Measurements from ENCODE around the gene PKD1L1.

PKD1L1 gene

DNA sequence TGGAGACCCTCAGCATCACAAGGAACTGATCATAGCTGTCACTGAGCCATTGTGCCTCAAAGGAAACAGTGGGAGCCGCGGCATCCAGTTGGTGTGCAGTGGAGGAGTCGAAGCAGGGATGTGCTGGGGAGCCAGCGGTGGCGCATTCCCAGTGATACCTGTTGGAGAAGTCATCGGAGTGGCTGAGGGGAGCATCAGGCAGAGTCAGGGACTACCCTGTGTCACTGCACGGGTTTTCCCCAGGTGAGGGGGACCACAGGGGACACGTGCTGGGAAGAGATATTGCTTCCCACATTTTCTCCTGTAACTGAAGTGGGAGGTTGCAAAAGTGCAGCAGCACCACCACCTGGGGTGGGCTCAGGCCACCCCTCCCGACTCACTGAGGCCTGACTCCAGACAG lies 57.7 kb downstream of the PKD1L1 start:
- H3K4me3 Mint-ChIP-seq = no peak overlapping the region
- no peaks in the 10 kb centered on the region for H3K4me1 Mint-ChIP-seq
- H3K36me3 Mint-ChIP-seq = no peaks in the 10 kb centered on the region
- H3K9me3 Mint-ChIP-seq = no peaks in the 10 kb centered on the region
- H3K27me3 Mint-ChIP-seq = peaks cover 8% of the 10 kb centered on the region
- H3K27ac Mint-ChIP-seq = no peak overlapping the region
- DNase-seq (ENCODE audit: low spot score in 2 of 2) (no peak), ATAC-seq (ENCODE audit: low read depth) (no peak)

DNA sequence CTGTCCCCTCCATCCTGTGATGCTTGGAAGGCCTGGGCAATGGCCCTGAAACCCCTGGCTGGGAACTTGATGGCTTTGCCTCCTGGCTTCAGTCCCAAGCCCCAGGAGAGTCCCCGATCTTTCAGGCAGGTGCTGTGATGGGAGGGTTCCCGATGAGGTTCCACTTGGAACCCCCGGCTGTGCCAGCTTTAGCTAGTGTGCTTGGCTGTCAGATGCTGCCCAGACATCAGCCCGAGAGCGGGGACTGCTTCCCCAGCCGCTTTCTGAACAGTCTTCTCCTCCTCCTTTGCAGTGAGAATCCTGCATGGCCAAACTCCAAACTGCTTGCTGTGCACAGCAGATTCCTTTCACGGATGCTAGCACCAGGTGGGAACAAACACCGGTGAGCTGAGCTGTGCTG lies 58.1 kb downstream of the PKD1L1 start:
- H3K27me3 Mint-ChIP-seq = peaks cover 8% of the 10 kb centered on the region
- ATAC-seq (ENCODE audit: low read depth) = no peak
- H3K27ac Mint-ChIP-seq = no peak overlapping the region
- no peak overlapping the region for H3K4me3 Mint-ChIP-seq
- no peaks in the 10 kb centered on the region for H3K36me3 Mint-ChIP-seq
- no peak for DNase-seq (ENCODE audit: low spot score in 2 of 2)
- no peaks in the 10 kb centered on the region for H3K9me3 Mint-ChIP-seq
- H3K4me1 Mint-ChIP-seq = no peaks in the 10 kb centered on the region

DNA sequence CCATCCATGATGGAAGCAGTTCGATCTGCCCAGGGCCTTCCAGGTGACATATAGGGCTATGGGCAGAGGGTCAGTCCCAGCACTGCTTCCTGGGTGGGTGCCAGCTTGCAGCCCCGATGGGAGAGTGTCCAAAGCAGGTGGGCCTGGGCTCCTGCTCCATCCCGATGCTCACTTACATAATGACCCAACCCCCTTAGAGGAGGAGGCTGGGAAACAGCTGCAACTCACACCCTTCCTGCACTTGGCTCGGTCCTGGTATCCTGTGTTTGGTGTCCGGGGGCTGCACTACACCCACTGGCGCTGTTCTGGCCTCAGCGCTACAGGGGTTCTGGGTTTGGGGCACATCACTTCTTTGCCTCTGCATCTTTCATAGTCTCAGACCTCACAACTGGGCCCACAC lies 58.5 kb downstream of the PKD1L1 start:
- no peak for ATAC-seq (ENCODE audit: low read depth)
- no peaks in the 10 kb centered on the region for H3K4me1 Mint-ChIP-seq
- no peaks in the 10 kb centered on the region for H3K36me3 Mint-ChIP-seq
- no peaks in the 10 kb centered on the region for H3K9me3 Mint-ChIP-seq
- no peak overlapping the region for H3K4me3 Mint-ChIP-seq
- peaks cover 8% of the 10 kb centered on the region for H3K27me3 Mint-ChIP-seq
- H3K27ac Mint-ChIP-seq = no peak overlapping the region
- no peak for DNase-seq (ENCODE audit: low spot score in 2 of 2)

DNA sequence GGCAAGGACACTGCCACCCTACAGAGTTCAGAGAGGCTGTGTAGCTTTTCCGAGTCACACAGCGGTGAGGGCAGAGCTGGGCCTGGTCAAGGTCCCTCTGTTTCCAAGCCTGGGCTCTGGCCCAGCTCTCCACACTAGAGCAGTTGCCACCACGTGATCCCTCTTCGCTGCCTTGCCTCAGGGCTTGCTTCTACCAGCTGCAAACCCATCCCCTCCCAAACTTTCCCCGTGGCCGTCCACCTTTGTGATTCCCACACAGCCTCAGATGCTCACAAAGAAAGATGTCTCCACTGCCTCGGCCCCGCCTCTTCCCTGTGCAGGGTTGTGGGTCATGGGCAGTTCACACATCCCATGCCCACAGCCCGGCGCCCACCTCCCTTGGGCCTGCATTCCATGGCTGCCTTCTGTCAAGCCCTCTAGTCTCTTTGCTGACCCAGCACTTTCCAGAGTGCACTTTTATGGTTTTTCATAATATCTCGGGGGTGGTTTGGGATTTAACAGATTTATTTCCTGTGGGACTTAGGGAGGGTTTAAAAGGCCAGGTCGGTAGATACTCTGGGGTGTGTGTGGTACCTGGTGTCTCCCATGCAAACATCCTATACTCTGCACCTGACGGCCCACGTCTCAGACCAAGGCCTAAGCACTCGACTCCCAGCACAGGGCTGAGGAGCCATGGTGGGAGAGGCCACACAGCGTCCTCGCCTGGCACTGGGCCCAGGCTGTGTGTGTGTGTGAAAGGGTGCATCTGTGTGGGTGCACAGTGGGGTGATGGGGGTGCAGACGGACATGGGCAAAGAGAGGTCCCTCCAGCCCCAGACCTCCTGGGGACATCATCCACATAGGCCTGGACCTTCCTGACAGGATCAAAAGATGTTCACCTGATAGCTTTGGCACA lies 59.6 kb downstream of the PKD1L1 start:
- peaks cover 8% of the 10 kb centered on the region for H3K27me3 Mint-ChIP-seq
- no peak for DNase-seq (ENCODE audit: low spot score in 2 of 2)
- no peak for ATAC-seq (ENCODE audit: low read depth)
- no peaks in the 10 kb centered on the region for H3K9me3 Mint-ChIP-seq
- no peaks in the 10 kb centered on the region for H3K4me1 Mint-ChIP-seq
- no peaks in the 10 kb centered on the region for H3K36me3 Mint-ChIP-seq
- H3K27ac Mint-ChIP-seq = no peak overlapping the region
- H3K4me3 Mint-ChIP-seq = no peak overlapping the region

DNA sequence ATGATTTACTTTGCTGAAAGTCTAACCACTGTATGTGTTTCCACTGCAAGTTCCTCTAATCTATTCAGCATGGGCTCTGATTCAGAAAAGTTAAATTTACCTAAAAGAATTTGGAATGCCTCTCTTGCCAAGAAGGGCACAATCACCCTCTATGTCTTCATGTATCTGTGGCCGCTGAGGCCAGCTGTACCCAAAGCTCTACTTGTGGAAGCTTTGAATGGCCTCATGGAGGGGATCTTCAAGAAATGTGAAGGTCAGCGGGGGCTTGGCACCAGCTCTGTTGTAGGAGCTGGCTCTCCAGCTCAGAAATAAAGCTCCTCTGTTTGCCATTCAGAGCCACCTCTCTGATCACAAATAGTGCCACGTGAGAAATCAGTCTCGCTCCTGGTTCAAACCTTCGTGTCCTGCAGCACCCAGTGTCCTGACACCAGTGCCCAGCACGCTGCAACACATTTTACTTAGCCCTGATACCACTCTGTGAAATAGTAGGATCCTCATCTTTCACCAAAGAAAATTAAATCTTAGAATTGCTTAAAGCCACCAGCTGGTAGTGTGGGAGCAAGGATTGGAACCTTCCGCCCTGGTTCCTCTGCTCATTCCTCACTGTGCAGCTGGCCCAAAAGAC lies 61.1 kb downstream of the PKD1L1 start:
- no peak overlapping the region for H3K4me3 Mint-ChIP-seq
- no peaks in the 10 kb centered on the region for H3K4me1 Mint-ChIP-seq
- no peak for ATAC-seq (ENCODE audit: low read depth)
- DNase-seq (ENCODE audit: low spot score in 2 of 2) = no peak
- H3K36me3 Mint-ChIP-seq = no peaks in the 10 kb centered on the region
- H3K27me3 Mint-ChIP-seq = peaks cover 6% of the 10 kb centered on the region
- no peak overlapping the region for H3K27ac Mint-ChIP-seq
- H3K9me3 Mint-ChIP-seq = no peaks in the 10 kb centered on the region

DNA sequence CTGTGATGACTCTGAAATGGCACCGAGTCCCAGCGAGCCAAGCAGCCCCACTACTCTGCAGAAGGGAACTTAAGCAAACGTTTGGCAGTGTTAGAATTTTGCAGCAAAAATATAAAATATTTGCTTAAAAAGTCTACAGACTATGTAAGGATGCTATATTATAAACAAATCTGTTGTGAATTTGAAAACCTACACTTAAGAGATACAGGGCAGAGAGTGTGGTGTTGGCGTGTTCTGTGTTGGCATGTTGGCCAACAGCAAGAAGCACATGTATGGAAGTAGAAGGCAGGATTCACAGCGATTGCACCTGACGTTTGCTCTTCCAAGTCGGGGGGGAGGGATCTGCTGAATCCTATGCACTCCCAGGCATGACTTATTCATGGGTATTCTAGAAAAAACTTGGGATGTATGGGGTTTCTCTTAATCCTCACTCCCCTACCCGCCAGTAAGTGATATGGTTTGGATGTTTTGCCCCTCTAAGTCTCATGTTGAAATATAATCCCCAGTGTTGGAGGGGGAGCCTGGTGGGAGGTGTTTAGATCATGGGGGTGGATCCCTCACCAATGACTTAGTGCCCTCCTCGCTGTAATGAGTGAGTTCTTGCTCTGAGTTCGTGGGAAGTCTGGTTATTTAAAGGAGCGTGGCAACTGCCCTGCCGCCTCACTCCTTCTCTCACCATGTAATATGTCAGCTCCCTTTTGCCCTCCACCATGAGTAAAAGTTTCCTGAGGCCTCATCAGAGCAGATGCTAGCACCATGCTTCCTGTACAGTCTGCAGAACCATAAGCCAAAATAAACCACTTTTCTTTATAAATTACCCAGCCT lies 62.1 kb downstream of the PKD1L1 start:
- H3K27me3 Mint-ChIP-seq = peaks cover 4% of the 10 kb centered on the region
- no peak overlapping the region for H3K4me3 Mint-ChIP-seq
- H3K36me3 Mint-ChIP-seq = no peaks in the 10 kb centered on the region
- DNase-seq (ENCODE audit: low spot score in 2 of 2) (no peak), ATAC-seq (ENCODE audit: low read depth) (no peak)
- H3K9me3 Mint-ChIP-seq = no peaks in the 10 kb centered on the region
- H3K27ac Mint-ChIP-seq = no peak overlapping the region
- H3K4me1 Mint-ChIP-seq = no peaks in the 10 kb centered on the region

DNA sequence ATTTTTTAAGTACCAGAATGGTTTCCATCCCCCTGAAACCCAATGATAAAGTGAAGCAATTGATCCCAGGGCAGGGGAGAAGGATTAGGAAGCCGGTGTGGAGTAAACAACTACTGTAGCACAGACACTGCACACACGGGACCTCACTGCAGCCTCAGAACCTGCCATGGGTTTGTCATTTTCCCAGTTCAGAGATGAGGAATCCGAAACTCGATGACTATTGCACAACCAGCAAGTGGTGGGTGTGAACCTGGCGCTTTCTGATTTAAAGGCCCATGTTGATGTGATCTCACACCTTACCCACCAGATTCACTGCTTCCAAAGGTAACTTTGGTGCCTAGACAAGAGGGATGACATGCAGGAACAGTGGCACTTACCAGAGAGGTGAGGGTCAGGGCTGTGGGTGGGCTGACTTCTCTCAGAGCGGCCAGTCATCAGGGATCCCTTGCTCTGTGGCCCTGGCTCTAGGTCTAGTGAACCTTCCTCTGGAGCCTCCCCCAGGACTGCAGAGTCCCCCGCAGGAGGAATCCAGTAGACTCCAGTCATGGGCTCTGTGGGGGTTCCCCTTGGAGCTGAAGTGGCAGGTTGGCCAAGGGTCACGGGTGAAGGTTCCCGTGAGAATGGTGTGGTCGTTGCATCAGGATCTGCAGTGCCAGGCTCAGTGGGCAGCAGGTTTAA lies 62.8 kb downstream of the PKD1L1 start:
- no peak overlapping the region for H3K27ac Mint-ChIP-seq
- H3K9me3 Mint-ChIP-seq = no peaks in the 10 kb centered on the region
- no peaks in the 10 kb centered on the region for H3K27me3 Mint-ChIP-seq
- H3K4me3 Mint-ChIP-seq = no peak overlapping the region
- H3K4me1 Mint-ChIP-seq = no peaks in the 10 kb centered on the region
- ATAC-seq (ENCODE audit: low read depth) = no peak
- no peak for DNase-seq (ENCODE audit: low spot score in 2 of 2)
- H3K36me3 Mint-ChIP-seq = no peaks in the 10 kb centered on the region

DNA sequence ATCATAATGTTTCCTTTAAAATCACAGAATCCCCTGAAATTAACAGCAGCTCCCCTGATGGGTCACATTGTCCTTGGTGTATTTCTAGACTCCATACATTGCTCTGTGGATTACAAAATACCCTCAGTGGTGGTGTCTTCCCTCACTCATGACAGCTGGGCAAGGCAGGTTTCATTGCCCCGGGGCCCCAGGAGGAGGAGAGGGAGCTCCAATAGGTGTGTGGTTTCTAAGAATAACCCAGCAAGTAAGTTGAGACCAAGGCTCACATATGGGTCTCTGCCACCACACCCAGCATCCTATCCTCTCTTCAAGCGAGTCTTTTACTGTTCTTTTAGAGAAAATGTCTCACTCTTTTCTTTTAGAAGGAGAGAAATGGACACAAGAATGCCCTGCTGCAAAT lies 63.6 kb downstream of the PKD1L1 start:
- no peaks in the 10 kb centered on the region for H3K36me3 Mint-ChIP-seq
- no peaks in the 10 kb centered on the region for H3K9me3 Mint-ChIP-seq
- H3K4me1 Mint-ChIP-seq = no peaks in the 10 kb centered on the region
- ATAC-seq (ENCODE audit: low read depth) = no peak
- DNase-seq (ENCODE audit: low spot score in 2 of 2) = no peak
- H3K4me3 Mint-ChIP-seq = no peak overlapping the region
- H3K27ac Mint-ChIP-seq = no peak overlapping the region
- H3K27me3 Mint-ChIP-seq = no peaks in the 10 kb centered on the region

DNA sequence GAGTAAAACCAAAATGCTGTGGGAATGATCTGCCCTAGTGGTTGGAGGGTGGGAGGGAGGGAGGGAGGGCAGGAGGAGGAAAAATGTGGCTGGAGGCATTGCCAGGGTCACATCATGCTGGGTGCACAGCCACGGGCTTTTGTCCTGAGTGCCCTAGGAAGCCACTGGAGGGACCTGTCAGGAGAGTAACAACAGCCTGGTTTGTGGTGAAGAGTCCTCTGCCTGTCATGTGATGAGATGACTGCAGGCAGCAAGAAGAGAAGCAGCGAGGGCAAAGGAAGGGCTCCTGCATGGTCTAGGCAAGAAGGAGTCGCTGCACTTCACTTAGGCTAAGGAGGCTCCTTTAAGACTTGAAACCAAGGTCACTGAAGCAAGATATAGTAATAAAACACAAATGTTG lies 65.6 kb downstream of the PKD1L1 start:
- Mint-ChIP-seq H3K4me1 (no peaks in the 10 kb centered on the region), H3K9me3 (no peaks in the 10 kb centered on the region), H3K36me3 (no peaks in the 10 kb centered on the region), H3K4me3 (no peak overlapping the region), H3K27me3 (no peaks in the 10 kb centered on the region), H3K27ac (no peak overlapping the region)
- ATAC-seq (ENCODE audit: low read depth) = no peak
- DNase-seq (ENCODE audit: low spot score in 2 of 2) = no peak

DNA sequence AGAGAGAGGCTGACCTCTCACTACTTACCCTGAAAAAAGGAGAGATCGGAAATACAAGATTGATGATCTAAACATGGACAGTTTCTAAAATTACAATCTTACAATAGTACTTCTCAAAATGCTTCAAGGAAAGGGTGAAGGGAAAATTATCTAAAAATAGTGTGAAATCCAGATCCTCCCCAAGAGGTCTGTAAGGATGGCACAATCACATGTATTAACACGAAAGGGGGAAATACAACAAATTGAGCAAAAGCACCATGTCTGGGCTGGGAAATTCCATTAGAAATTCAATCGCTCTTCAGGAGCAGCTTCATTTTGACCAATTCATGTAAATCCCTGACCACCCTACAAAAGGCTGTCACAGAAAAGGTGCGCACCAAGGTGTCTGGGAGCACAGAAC lies 67.0 kb downstream of the PKD1L1 start:
- no peak for ATAC-seq (ENCODE audit: low read depth)

DNA sequence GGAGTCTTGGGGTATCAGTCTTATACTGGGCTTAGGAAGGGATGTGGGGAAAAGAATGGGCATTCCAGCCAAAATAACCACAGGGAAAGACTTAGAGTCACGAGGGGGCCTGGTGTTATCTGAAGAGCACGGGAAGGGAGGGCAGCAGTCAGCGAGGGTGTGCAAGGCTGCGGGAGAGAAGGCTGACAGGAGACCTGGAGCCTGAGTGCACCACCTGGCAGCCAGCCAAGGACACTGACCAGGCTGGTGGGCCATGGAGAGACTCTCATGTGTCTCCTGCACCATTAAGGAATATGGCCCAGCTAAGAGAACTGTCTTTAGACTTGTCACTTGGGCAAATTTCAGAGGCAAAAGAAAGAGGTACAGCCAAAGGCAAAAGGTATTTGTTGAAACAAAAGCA lies 69.6 kb downstream of the PKD1L1 start:
- no peak for ATAC-seq (ENCODE audit: low read depth)
- DNase-seq (ENCODE audit: low spot score in 2 of 2) = no peak
- no peaks in the 10 kb centered on the region for H3K27me3 Mint-ChIP-seq
- no peaks in the 10 kb centered on the region for H3K9me3 Mint-ChIP-seq
- H3K36me3 Mint-ChIP-seq = no peaks in the 10 kb centered on the region
- no peak overlapping the region for H3K27ac Mint-ChIP-seq
- H3K4me3 Mint-ChIP-seq = no peak overlapping the region
- H3K4me1 Mint-ChIP-seq = no peaks in the 10 kb centered on the region

More for the DNA sequence above, 67.0 kb downstream of the PKD1L1 start:
- Mint-ChIP-seq H3K4me1 (no peaks in the 10 kb centered on the region), H3K9me3 (no peaks in the 10 kb centered on the region), H3K27me3 (no peaks in the 10 kb centered on the region), H3K4me3 (no peak overlapping the region), H3K36me3 (no peaks in the 10 kb centered on the region), H3K27ac (no peak overlapping the region)
- DNase-seq (ENCODE audit: low spot score in 2 of 2) = no peak

DNA sequence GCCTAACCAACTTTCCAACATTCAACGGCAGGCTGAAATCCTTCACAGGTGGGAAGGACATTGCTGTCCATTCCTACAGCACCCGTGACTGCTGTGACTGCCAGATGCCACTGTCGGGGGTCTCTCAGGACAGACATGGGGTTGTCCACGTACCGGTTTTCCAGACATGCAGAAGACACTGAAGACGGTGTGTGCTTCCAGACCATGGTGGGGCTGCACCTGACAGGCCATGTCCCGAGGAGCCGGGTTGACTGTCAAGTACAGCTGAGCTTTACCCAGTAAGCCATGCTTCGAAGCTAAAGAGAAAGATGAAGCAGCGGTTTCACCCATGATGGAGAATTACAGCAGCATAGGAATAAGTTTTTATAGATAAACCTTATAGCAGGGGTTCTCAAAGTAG lies 70.9 kb downstream of the PKD1L1 start:
- no peaks in the 10 kb centered on the region for H3K36me3 Mint-ChIP-seq
- no peak for DNase-seq (ENCODE audit: low spot score in 2 of 2)
- no peaks in the 10 kb centered on the region for H3K27me3 Mint-ChIP-seq
- H3K27ac Mint-ChIP-seq = no peak overlapping the region
- H3K4me1 Mint-ChIP-seq = no peaks in the 10 kb centered on the region
- H3K4me3 Mint-ChIP-seq = no peak overlapping the region
- no peaks in the 10 kb centered on the region for H3K9me3 Mint-ChIP-seq
- ATAC-seq (ENCODE audit: low read depth) = no peak

DNA sequence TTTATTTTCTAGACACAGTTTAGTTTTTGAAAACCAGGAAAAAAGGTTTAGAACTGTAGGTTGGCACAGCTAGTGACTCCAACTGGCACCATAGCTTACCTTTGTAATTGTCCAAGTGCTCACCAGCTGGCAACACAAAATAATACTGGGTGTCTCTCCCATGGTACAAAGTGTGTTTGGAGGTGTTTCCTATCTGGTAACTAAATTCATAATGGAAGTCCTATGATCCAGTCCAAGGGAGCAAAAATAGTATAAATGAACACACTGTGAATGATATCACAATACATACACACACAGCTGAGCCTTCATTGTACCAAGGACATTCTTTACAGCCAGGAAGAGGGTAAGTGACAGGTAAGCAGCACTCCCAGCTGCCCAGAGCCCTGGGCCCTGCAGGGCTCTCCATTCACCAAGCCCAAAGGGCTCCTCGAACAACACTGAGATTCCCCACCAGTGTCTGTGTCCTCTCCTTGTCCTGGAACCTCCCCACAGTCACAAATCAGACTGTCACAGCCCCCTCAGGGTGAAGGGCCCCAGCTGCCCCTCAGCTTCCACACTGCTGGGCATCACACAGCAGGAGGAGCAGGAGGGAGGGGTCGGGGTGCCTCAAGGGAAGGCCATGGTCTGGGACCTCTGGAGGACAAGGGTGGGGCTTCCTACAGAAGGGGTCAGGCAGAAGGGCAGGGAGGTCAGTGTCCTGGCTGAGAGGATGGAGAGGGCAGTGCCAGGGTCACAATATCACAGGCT lies 72.1 kb downstream of the PKD1L1 start:
- no peaks in the 10 kb centered on the region for H3K36me3 Mint-ChIP-seq
- DNase-seq (ENCODE audit: low spot score in 2 of 2) (no peak), ATAC-seq (ENCODE audit: low read depth) (no peak)
- no peaks in the 10 kb centered on the region for H3K9me3 Mint-ChIP-seq
- no peaks in the 10 kb centered on the region for H3K27me3 Mint-ChIP-seq
- no peak overlapping the region for H3K27ac Mint-ChIP-seq
- H3K4me3 Mint-ChIP-seq = no peak overlapping the region
- no peaks in the 10 kb centered on the region for H3K4me1 Mint-ChIP-seq
